Amygdala (tissue), 56 donors: ENCODE results near the gene FGF7.
"Not testable (repeated sequence)": the region's sequence is repeated elsewhere in the genome, so short reads cannot be mapped to it uniquely, and the experiment has no call there.

Source experiments
- DNase-seq, 56 donors: peaks; one replicate each; lab custom pipeline; 2025; lab: John Stamatoyannopoulos, UW

FGF7 gene

GRCh38 chr15:49423021-49423420 is at the start of gene FGF7:
Gene FGF7, plus strand, starts transcription at chr15:49423242. Its CDS starts 1,056 bp downstream, at chr15:49424298.
- DNase-seq, result no peak

DNA sequence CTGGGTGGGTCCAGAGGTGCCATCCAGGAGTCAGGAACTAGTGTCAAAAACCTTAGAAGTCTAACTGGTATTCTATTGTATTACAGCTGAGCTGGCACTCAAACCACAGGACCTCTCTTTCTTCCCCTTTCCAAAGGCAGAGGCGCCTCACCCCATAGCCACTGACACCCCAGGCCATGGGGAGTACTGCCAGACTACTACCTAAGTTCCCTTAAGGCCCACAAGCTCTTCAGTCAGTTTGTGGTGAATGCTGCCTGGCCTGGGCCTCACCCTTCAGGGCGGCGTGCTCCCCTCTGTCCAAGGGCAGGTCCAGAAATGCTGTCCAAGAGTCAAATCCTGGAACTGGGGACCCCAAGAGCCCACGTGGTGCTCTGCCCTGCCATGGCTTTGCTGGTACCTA is 43.0 kb upstream of the FGF7 start:
- no peak for DNase-seq

DNA sequence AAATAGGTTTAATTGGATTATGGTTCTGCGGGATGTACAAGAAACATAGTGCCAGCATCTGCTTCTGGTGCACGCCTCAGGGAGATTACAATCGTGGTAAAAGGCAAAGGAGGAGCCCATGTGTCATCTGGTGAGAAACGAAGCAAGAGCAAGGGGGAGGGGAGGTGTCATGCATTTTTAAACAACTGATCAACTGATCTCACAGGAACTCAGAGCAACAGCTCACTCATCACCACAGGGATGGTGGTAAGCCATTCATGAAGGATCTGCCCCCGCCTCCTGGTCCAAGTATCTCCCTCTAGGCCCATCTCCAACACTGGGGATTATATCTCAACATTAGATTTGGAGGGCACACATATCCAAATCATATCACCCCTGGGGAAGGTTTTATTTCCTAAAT is 42.1 kb upstream of the FGF7 start:
- no peak for DNase-seq

DNA sequence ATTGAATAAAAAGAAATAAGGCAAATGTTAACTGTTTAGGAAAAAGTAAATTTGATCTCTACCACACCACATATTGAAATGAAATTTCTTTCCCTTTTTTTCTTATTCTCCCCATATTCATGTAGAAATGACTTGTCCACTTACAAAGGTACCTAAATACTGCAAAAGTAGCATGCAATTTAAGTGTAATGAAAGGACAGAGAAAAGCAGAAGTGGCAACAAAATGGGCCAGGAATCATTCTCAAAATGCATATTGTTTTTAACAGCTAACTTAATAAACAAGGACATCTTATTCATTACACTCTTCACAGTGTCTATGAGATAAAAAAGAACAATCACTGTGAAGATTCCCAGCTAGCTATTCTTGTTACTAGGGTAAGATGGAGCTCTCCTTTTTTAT is 40.6 kb upstream of the FGF7 start:
- DNase-seq, result no peak

DNA sequence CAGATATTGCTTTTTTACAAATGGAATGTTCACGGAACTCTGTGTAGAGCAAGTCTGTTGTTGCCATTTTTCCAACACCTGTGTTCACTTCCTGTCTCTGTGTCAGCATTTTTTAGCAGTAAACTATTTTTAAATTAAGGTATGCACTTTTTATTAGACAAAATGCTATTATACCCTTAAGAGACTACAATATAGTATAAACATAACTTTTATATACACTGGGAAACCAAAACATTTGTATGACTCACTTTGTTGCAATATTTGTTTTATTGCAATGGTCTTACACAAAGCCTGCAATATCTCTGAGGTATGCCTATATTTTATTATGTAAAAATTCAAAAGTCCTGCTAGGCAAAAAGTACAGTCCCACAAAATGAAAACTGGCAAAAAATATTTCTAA is 39.8 kb upstream of the FGF7 start:
- DNase-seq, result no peak

DNA sequence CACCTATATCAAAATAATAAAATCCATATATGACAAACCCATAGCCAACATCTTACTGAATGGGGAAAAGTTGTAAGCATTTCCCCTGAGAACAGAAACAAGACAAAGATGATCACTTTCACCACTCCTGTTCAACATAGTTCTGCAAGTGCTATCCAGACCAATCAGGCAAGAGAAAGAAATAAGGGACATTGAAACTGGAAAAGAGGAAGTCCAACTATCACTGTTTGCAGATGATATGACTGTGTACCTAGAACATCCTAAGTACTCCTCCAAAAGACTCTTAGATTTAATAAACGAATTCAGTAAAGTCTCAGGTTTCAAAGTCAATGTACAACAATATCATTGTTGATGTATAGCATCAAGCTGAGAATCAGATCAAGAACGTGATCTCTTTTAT is 35.6 kb upstream of the FGF7 start:
- DNase-seq, result no peak

GRCh38 chr15:49402515-49403296 is 20.3 kb upstream of the FGF7 start:
- not testable (repeated sequence) for DNase-seq

DNA sequence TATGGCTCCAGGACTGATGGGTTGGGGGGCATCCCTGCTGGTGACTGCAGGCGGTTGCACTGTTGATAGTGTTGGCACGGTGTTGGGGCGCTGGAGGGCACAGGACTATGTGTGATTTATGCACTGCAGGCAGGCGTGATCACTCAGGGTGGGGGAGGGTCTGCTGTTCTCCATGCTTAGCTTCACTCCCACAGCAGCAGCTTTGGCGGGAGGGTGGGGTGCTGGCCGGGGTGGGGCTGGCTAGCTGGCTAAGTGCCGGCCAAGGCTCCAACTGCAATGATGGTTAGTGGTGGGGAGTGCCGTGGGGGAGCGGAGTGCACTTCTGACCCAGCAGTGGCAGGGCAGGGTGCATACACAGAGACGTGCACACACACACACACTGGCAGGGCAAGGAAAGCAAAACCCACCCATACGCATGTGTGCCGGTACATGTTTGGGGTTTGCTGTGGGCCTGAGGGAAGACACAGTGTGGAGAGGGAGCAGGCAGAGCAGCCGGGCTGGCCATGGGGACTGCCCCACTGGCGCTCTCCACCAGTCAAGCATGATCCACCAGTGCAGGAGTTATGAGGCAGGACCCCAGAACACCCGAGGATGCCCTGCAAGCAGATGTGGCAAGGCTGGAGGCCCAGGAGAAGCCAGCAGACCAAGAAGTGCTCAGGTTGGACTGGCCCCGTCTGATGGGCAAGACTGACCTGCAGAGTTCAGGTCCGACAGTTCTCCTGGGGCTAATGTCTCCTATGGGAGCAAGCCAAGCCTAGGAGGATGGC is 16.5 kb upstream of the FGF7 start:
- no peak for DNase-seq

DNA sequence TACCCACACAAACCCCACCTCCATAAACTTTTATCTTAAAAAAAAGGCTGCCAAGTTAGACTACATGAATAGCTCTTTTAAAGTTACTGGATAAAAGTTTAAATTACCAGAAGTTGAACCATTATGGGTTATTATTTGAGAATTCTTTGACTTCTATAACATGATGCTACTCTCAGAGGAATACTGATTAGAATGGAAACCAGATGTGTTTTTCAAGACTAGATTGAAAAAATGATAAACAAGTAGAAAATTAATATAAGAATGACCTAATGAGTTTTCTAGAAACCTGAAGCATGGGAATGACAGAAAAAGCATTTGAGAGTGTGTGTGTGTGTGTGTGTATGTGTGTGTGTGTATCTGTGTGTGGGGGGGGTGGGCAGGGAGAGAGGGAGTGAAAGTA is 12.4 kb upstream of the FGF7 start:
- no peak for DNase-seq

DNA sequence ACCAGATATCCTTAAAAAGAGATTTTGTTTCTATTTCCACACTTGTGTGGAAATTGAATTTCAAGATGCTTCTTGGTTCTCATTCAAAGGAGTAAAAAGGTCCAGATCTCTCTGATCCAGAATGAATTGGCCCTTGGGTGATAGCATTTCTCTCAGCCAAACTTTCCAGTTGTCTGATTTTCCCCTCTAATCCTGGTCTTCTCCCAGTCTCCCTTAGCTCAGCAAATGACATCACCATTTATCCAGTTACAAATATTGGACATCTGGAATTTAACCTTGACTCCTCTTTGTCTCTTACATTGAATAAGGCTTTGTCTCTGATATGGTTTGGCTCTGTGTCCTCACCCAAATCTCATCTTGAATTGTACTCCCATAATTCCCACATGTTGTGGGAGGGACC is 10.2 kb upstream of the FGF7 start:
- DNase-seq, result no peak

DNA sequence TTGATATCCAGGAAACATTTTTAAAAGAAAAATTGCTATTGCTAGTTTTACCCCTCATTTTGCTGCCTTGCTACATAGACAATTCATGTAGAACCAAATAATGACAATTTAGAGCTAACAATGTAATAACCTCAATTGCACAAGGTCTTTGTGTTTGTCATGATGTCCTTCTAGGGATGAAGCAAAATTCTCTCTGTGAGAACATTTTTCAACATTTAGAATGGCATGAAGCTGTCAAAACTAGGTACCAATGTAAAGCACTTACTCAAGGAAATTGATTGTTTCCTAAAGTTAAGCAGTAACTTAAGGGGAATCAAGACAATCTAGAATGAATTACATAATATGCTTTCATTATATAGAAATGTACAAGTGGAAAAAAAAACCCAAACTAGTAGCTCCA is 7.9 kb upstream of the FGF7 start:
- DNase-seq, result no peak

DNA sequence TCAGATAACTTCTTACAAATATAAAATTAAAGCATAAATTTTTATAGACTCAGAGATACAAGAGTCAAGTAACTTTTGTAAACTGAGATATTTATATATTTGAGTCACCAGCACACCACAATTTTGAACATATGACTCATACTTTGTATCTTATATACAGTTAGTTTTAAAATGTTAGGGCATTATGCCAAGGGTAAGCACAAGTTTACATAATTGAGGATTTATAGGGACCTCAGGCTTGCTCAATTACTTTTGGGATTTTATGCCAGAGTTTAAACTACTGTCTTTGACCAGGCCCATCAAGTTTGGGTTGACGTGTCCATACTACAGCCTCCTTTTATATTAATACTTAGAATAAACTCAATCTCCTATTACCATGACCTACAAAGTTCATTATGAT is 7.4 kb upstream of the FGF7 start:
- DNase-seq, result no peak

DNA sequence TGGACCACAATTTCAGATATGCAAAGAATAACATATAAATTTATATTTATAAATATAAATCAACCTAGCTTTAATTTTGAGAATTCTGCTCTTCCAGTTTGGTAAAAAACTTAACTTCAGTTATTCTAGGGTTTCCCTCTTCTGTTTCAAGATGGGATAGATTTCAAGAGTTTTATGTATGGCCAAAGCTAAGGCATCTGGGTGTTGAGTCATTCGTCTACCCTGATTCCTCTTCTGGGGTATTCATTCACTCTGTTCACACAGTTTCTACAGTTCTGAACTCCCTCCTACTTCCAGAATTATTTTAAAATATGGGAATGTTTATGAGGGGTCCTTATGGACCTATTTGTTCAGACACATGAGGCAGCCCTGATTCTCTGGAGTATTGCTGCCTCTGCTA is 4.2 kb upstream of the FGF7 start:
- no peak for DNase-seq

- DNase-seq, result peak in 11 of 56 donors; percentile 1 to 38 (median 8)
Measured at GRCh38 chr15:49421991-49422390, 1.1 kb upstream of the FGF7 start.

DNA sequence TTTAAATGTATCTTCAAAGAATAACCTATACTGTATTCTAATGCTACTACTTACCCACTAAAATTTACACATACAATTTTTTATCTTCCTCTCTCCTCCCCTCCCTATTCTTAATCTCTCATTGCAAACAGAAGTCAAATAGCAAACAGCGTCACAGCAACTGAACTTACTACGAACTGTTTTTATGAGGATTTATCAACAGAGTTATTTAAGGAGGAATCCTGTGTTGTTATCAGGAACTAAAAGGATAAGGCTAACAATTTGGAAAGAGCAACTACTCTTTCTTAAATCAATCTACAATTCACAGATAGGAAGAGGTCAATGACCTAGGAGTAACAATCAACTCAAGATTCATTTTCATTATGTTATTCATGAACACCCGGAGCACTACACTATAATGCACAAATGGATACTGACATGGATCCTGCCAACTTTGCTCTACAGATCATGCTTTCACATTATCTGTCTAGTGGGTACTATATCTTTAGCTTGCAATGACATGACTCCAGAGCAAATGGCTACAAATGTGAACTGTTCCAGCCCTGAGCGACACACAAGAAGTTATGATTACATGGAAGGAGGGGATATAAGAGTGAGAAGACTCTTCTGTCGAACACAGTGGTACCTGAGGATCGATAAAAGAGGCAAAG is 984 bp downstream of the FGF7 start:
- DNase-seq, result no peak

DNA sequence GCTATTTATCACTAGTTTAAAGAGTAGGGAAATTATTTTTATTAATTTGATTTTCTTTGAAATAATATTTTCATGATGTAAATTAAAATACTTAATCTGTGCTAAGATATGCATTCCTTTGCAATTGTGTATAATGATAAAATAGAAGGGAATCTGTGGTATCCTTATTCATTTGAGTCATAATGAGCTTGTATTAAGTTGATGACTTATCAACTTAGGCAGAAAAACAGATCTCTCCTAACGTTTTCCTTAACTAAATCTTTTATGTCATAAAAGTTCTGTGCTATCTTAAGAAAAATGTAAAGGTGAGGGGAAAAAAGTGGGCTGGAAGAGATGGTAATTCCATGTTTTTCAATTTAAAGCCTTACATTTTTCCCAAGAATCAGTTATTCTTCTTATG is 1.9 kb downstream of the FGF7 start:
- no peak for DNase-seq

DNA sequence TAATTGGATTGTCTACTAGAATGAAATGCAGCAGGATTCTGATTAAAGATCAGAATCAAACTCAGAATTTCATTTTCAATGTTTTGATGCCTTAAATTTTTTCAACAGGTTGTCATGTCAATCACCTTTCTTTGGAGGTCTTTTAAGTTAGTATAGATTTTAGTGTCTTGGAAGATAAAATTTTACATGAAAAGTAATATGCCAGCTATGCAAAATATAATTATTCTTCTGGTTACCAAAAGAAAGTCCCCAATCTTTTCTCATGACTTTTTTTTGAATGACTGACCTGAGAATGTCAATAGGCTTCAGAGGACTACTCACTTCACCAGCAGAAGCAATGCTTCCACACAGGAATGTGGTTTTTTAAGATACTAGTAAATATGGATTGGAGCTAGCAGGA is 4.3 kb downstream of the FGF7 start:
- DNase-seq, result no peak

DNA sequence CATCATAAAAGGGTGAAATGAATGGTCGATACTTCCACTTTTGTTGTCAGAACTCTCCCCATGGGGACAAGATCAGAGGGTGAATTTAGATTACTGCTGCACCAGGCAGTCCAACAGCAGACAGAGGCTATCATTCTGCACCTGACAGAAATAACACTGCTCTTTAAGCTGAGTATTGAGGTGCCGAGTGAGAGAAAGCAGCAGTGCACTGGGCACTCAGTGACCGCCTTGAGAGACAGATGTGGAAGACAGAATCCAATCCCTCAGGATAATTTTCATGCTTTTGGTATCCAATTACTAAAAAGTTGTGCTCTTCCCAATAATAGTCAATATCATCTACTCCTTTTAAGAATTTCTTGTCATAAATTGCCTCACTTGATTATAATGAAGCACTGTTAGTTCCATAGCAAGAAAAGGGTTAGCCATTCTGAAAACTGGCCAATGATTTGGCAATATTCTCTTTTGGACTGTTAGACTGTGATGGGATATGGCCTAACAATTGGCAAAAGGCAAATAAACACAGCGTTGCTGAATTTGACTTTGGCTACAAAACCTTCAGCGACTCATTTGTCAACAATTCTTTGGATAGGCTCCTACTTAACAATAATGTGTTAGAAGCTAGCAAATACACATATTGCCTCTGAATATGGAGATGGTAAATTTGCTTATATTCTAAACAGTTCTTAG is 5.5 kb downstream of the FGF7 start:
- DNase-seq, result no peak

- no peak for DNase-seq
Measured at GRCh38 chr15:49430046-49430445, 7.0 kb downstream of the FGF7 start.

DNA sequence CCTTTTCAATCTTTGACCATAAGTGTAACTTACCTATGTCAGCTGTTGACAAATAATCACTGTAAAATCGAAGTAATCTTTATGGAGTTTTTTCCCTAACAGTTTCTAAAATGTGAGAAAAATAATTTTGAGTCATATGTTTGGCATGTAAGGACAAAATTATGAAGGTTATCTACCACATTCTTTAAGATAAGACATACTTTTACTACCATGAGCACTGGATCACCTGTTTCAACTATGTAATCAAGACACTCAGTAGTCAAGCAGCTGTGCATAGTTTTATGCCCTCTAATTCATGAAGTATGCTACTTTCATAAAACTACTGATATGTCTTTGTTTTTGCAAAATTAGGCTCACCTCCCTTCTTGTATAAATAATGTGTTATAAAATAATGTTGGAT is 12.1 kb downstream of the FGF7 start:
- no peak for DNase-seq

- DNase-seq, result no peak
Measured at GRCh38 chr15:49436751-49437150, 13.7 kb downstream of the FGF7 start.
